ENCODE results near the gene CD247. TPM values are rescaled to one million over a fixed set of nuclear protein-coding genes. Genes with fewer than 3 reads are reported as not detected.
A peak's percentile ranks its signal among the peaks of the same experiment; 100 is the strongest.

The CD247 gene
- total and polyA plus RNA-seq, 2 of the 13 experiments (the other 11 are each of a cell fraction or from before 2014, with no cell fraction given): 0.20 TPM; not detected in 1

- Histone ChIP-seq H3K27me3 (ENCODE audit: control insufficient read depth in 1 of 2, insufficient read depth in 2 of 2, low read length in 2 of 2) (peaks cover 7 to 54% of the 10 kb centered on the region in 2 experiments), H3K79me2 (ENCODE audit: insufficient read depth, low read length) (no peaks in the 10 kb centered on the region), H3K4me2 (ENCODE audit: low read depth, low read length) (no peak overlapping the region), H3K27ac (ENCODE audit: extremely low read length, insufficient read depth, low read length) (no peak overlapping the region), H3K4me1 (ENCODE audit: insufficient read depth, low read length) (peaks cover 6% of the 10 kb centered on the region), H3K9ac (ENCODE audit: insufficient read depth, low read depth, low read length) (no peak overlapping the region), H3K36me3 (replicated peaks in 1 of 2; ENCODE audit: control insufficient read depth in 1 of 2, insufficient read depth in 2 of 2, low read length in 2 of 2) (no peaks in the 10 kb centered on the region), H2AFZ (ENCODE audit: low read length) (no peak overlapping the region), H3K4me3 (replicated peaks in 1 of 3; ENCODE audit: insufficient read depth in 1 of 3, low read depth in 2 of 3, low read length in 3 of 3) (no peak overlapping the region), H4K20me1 (ENCODE audit: insufficient read depth, low read length) (no peaks in the 10 kb centered on the region), H3K9me3 (ENCODE audit: low read length) (no peaks in the 10 kb centered on the region)
- DNase-seq (ENCODE audit: low spot score): no peak
- no peak for FAIRE-seq
- peak; percentile 6; the same call in 2 of the 3 replicates for ATAC-seq
- 57% methylated on average over 8 of the region's 8 CpGs for WGBS (ENCODE audit: low lambda C conversion rate)
- intact Hi-C loops (cut with micrococcal nuclease; ENCODE audit: unreplicated experiment): loop anchor here (5.0 kb wide), 1 partner anchor 390 kb away; no protein-coding TSS in a partner anchor
- TF ChIP-seq HNRNPL (IDR thresholded peaks at IDR 0.05; ENCODE audit: low read depth, low read length): no peak
- no peak for TF ChIP-seq MXD1 (CRISPR knock-in tag; IDR thresholded peaks at IDR 0.05)
- no peak for TF ChIP-seq SSRP1 (CRISPR knock-in tag; IDR thresholded peaks at IDR 0.05)
- no peak for TF ChIP-seq NFKB2 (CRISPR knock-in tag; IDR thresholded peaks at IDR 0.05; ENCODE audit: borderline replicate concordance)
- TF ChIP-seq ZBED4 (CRISPR knock-in tag; IDR thresholded peaks at IDR 0.05; ENCODE audit: borderline replicate concordance): no peak
- TF ChIP-seq RORA (CRISPR knock-in tag; IDR thresholded peaks at IDR 0.05): no peak
- TF ChIP-seq MIER2 (CRISPR knock-in tag; IDR thresholded peaks at IDR 0.05): no peak
- no peak for TF ChIP-seq MTF1 (CRISPR knock-in tag; IDR thresholded peaks at IDR 0.05)
- no peak for TF ChIP-seq TERF1 (CRISPR knock-in tag; IDR thresholded peaks at IDR 0.05)
- TF ChIP-seq HMGXB3 (CRISPR knock-in tag; IDR thresholded peaks at IDR 0.05; ENCODE audit: borderline replicate concordance): no peak
- ChIA-PET POLR2A (no interaction called here), CTCF (ENCODE audit: low intra/inter-chr PET ratio, low total read pairs) (no interaction called here)
- in situ Hi-C loops (cut with HindIII; ENCODE audit: extremely low pct_ligation_motif_present, low pct_unique_long_range_greater_than_20kb): no loop called here
- BruUV-seq (replicated peaks): no TSS peak
Observed at GRCh38 chr1:167456926-167457325, 61.4 kb downstream of the CD247 start.
